A549 treated with DMSO at 1 μM for 4 hours (cell line): ENCODE data around the gene SALL4. TPM values are rescaled to one million over a fixed set of nuclear protein-coding genes. Genes with fewer than 3 reads are reported as not detected.

ENCODE experiments used
- total RNA-seq: library from RNA; stranded (reverse); fragments of 200-300 nt; extraction: Qiagen RNA extraction; gene quantifications from 5 replicates; pipeline ENCODE4 v1.2.3, GENCODE V29; 2022; ENCODE audit warnings: low read depth

SALL4 gene
- 1.3 to 2.2 TPM (median 1.6 TPM) in 5 replicates for total RNA-seq

GRCh38 chr20:51802170-51802751 is at the start of gene SALL4:
Gene SALL4, minus strand, starts transcription at chr20:51802521. Its CDS starts 113 bp downstream, at chr20:51802408.

GRCh38 chr20:51767867-51768758 is 34.2 kb downstream of the SALL4 start, which contains the start of gene ATP9A:
Gene ATP9A, minus strand, starts transcription at chr20:51768390. Its CDS starts 21 bp downstream, at chr20:51768369.

Other genes with a start within 250 kb of the SALL4 start
- 13.0 to 17.1 TPM (median 16.5 TPM) in 5 replicates for gene ATP9A, start 34.1 kb downstream of the SALL4 start, total RNA-seq